Stimulated activated naive CD4-positive, alpha-beta T cell (primary cell): ENCODE results near the gene SELPLG.
"Not testable (repeated sequence)": the region's sequence is repeated elsewhere in the genome, so short reads cannot be mapped to it uniquely, and the experiment has no call there.

Experiments used
- DNase-seq, 6 experiments: peaks; one replicate each; lab custom pipeline; 2025; lab: John Stamatoyannopoulos, UW

SELPLG gene

DNA sequence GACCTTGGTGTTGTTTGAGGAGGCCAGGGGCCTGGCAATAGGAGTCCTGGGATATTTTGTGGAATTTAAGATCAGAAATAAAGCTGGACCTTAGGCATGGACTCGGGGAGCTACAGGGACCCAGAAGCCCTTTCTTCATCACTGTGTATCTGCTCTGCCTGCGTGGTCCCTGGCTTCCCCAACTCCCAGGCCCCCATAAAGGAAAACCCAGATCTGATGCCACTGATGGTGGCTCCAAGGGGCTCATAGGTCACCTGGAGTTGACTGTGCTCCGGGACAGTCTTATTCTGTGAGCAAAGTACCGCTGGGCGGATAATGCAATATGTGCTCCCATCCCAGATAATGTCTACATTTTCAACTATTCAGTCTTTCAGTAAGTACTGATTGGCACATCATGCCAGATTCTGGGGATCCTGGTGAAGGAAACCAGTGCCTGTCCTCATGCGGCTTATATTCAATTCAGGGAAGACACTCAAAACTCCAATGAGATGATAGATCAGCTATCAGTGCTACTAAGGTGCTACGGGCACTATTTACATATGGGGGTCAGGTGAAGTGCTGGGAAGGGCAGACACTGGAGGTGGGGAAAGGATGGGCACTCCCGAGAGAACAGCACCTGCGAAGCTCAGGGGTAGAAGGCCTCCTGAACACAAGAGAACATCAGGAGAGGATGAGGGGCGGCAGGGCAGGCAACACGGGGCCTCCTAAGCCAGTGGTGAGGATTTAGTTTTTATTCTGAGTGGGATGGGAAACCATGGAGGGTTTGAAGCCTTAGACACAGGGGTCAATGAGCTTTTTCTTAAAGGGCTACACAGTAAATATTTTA lies 5.5 kb upstream of the SELPLG start:
- no peak for DNase-seq

- no peak for DNase-seq
Measured at GRCh38 chr12:108638141-108638827, 4.6 kb upstream of the SELPLG start.

DNA sequence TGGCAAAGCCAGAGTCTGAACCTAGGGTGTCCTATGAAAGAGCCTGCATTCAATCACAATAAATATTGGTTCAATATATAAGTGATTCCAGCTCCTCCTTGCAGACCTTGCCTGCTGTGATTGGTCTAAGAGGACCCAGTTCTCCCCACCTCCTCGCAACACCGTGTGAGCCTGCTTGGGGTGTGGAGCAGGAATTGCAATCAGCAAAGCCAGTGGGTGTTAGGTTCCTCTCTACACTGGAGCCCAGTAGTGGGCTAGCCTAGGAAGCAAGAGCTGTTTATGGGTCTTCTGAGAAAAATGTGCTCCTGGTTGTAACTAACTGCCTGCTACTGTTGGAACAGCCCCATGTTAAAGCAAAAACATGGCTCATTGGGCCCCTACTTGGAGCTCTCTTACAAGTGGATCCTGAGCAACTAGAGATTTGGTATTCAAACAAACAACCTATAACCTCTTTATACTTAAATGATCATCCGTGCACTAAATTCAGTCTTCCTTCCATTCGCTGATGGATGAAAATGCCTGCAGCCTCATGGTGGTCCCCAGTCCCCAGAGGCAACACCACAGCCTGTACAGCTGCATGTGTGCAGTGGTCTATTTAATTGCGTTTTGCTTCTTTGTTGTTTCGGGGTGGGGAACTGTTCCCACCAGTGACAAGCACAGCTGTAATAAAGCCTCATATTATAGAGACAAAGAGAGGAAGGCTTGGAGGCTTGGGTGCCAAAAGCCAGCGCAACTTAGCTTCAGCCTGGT lies 3.7 kb upstream of the SELPLG start:
- no peak for DNase-seq

- peak in 2 of 6 experiments; percentile 19 to 29 for DNase-seq
Measured at GRCh38 chr12:108635997-108636808, 2.5 kb upstream of the SELPLG start.

- peak in 5 of 6 experiments; percentile 6 to 68 (median 47) for DNase-seq
Measured at GRCh38 chr12:108635201-108635996, 1.7 kb upstream of the SELPLG start.

DNA sequence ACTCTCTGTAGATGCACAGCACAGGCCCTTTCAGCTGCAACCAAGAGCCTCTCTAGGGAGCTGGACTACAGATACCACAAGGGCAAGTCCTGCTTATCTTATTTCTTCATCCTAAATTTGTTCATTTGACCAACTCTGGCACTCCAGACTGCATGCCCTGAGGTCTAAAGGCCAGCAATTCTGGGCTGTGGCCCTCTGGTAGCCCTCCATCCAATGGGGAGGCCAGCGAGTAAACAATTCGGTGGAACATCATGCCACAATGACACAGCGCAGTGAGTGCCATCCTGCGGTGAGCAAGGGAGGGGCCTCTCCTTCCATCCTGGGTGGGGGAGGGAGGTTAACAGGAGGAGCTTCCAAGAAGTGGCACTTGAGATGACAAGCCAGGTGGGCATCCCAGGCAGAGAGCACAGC lies 652 bp upstream of the SELPLG start:
- DNase-seq, result peak in 5 of 6 experiments; percentile 8 to 55 (median 24)

GRCh38 chr12:108633081-108633533 lies 587 bp downstream of the SELPLG start:
- DNase-seq, result peak in 1 of 6 experiments; percentile 21

DNA sequence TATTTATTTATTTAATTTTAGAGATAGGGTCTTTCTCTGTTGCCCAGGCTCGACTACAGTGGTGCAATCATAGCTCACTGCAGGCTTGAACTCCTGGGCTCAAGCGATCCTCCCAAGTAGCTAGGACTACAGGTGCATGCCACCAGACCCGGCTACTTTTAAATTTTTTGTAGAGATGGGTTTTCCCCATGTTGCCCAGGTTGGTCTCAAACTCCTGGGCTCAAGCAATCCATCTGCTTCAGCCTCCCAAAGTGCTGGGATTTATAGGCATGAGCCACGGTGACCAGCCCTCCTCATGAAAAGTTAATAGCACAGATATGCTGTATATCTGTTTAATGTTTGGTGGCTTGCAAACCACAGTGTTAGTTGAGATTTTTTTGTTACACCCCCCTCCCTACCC lies 2.4 kb downstream of the SELPLG start:
- not testable (repeated sequence) for DNase-seq

- peak in 1 of 6 experiments; percentile 11 for DNase-seq
Measured at GRCh38 chr12:108630481-108631207, 3.0 kb downstream of the SELPLG start.

- DNase-seq, result peak; percentile 29 to 48 (median 43)
Measured at GRCh38 chr12:108629824-108630476, 3.7 kb downstream of the SELPLG start.

GRCh38 chr12:108629151-108629550 lies 4.5 kb downstream of the SELPLG start:
- peak in 1 of 6 experiments; percentile 22 for DNase-seq

DNA sequence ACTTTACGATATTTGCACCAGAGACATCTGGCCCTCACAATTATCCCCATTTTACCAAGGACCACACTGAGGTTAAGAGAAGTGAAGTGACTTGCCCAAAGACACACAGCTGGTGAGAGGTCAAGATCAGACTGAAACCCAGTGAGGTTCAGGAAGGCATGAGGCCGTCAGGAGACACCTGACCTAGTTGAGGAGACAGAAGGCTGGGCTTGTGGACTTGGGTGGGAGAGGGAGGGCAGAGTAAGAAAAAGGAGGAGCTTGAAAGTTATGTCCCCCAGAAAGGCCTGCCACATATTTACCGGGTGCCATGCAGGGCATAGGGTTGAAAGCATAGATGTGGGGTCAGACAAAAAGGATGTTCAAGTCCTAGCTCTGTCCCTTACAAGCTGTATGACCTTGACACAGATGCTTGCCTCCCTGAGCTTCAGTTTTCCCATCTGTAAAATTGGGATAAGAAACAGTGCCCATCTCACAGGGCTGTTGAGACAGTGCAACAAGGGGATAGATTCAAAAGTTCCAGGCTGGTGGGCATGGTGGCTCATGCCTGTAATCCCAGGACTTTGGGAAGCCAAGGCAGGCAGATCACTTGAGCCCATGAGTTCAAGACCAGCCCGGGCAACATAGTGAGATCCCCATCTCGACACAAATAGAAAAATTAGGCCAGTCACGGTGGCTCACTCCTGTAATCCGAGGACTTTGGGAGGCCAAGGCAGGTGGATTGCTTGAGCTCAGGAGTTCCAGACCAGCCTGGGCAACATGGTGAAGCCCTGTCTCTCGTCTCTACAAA lies 6.4 kb downstream of the SELPLG start:
- no peak for DNase-seq

DNA sequence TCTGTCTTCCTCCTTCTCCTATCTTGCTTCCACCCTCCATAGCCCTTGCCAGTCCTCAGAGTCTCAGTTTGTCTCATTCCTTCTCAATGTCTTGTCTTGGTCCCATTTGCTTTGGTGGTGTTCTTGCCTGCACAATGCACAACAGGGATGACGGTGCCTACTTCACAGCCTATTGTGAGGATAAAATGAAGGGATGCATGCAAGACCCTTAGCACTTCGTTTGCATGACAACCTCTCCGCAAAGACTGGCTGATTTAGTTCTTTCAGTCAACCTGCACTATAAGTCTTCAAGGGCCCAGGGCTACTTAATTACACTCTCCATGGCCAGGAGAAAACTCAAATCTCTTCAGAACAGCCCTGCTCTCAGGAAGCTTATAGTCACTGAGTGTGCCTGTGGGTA lies 8.5 kb downstream of the SELPLG start:
- no peak for DNase-seq

- no peak for DNase-seq
Measured at GRCh38 chr12:108623577-108623976, 10.1 kb downstream of the SELPLG start.

GRCh38 chr12:108622921-108623514 lies 10.7 kb downstream of the SELPLG start:
- DNase-seq, result no peak

GRCh38 chr12:108622421-108622820 lies 11.3 kb downstream of the SELPLG start:
- no peak for DNase-seq

DNA sequence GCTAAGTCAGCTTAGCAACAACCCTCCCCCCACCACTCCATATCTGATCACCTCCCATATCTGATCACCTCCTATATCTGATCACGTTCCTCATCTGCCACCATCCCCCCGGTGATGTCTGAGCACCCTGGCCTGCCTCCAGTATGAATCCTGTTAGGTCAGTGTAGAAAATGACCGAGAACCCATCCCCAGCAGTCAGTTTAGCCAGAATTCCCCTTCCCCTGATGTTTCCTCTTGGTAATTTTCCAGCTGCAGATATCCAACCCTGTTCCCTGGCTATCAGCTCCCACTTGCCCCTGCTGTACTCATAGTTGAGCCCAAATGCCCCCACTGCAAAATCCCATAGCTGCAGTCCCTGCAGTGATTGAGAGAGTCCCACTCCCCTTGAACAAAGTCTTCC lies 12.5 kb downstream of the SELPLG start:
- no peak for DNase-seq

GRCh38 chr12:108620236-108620879 lies 13.3 kb downstream of the SELPLG start:
- DNase-seq, result no peak
